H9 (cell line): Measurements from ENCODE around the gene GNAS. TPM values are rescaled to one million over a fixed set of nuclear protein-coding genes. Genes with fewer than 3 reads are reported as not detected.

Source experiments
- DNase-seq: peaks from one replicate; pipeline ENCODE4 v3.0.0-alpha.2; 2017
- H2AFZ ChIP-seq: one replicate; pipeline ENCODE4 v1.6.1; 2013; ENCODE audit warnings: mild to moderate bottlenecking, low read length, control low read depth, moderate library complexity
- H2AK5ac ChIP-seq: 2 replicates; pipeline ENCODE4 v1.6.1; 2013; ENCODE audit warnings: low read length, control low read depth, mixed read lengths; ENCODE audit not compliant: insufficient read length
- H2BK120ac ChIP-seq: one replicate; pipeline ENCODE4 v1.6.1; 2013; ENCODE audit warnings: low read depth, mild to moderate bottlenecking, low read length, control low read depth, inconsistent platforms; ENCODE audit not compliant: poor library complexity, severe bottlenecking
- H2BK12ac ChIP-seq: 2 replicates; pipeline ENCODE4 v1.6.1; 2013; ENCODE audit warnings: low read length, control low read depth, mixed read lengths, low read depth; ENCODE audit not compliant: insufficient read length
- H2BK15ac ChIP-seq: 2 replicates; pipeline ENCODE4 v1.6.1; 2013; ENCODE audit warnings: low read depth, low read length, control low read depth
- H2BK20ac ChIP-seq: one replicate; pipeline ENCODE4 v1.6.1; 2013; ENCODE audit warnings: low read depth, mild to moderate bottlenecking, low read length, control low read depth, inconsistent platforms; ENCODE audit not compliant: poor library complexity, severe bottlenecking
- H2BK5ac ChIP-seq: 2 replicates; pipeline ENCODE4 v1.6.1; 2013; ENCODE audit warnings: low read length, control low read depth, mixed read lengths; ENCODE audit not compliant: insufficient read length
- H3K14ac ChIP-seq: 2 replicates; pipeline ENCODE4 v1.6.1; 2013; ENCODE audit warnings: low read length, control low read depth; ENCODE audit not compliant: insufficient read depth
- H3K18ac ChIP-seq: 2 replicates; pipeline ENCODE4 v1.6.1; 2013; ENCODE audit warnings: low read depth, mild to moderate bottlenecking, mixed read lengths, low read length, control low read depth; ENCODE audit not compliant: insufficient read length
- H3K23ac ChIP-seq: 2 replicates; pipeline ENCODE4 v1.6.1; 2013; ENCODE audit warnings: low read length, control low read depth, mixed read lengths, low read depth; ENCODE audit not compliant: insufficient read length
- H3K23me2 ChIP-seq: 2 replicates; pipeline ENCODE4 v1.6.1; 2013; ENCODE audit warnings: low read depth, mild to moderate bottlenecking, mixed read lengths, low read length, control low read depth; ENCODE audit not compliant: insufficient read length, poor library complexity, severe bottlenecking
- H3K27ac ChIP-seq: 2 replicates; pipeline ENCODE4 v1.5.1; 2013; ENCODE audit warnings: low read length, control low read depth, mixed read lengths, low read depth; ENCODE audit not compliant: insufficient read length
- H3K27me3 ChIP-seq: 2 replicates; pipeline ENCODE4 v1.6.1; 2013; ENCODE audit warnings: low read length, control low read depth, inconsistent platforms; ENCODE audit not compliant: insufficient read depth
- H3K4ac ChIP-seq: 2 replicates; pipeline ENCODE4 v1.6.1; 2013; ENCODE audit warnings: low read depth, mild to moderate bottlenecking, control low read depth, inconsistent platforms, low read length, moderate library complexity
- H3K4me1 ChIP-seq: 2 replicates; pipeline ENCODE4 v1.6.1; 2013; ENCODE audit warnings: low read length, control low read depth, inconsistent platforms; ENCODE audit not compliant: insufficient read depth
- H3K4me2 ChIP-seq: 2 replicates; pipeline ENCODE4 v1.6.1; 2013; ENCODE audit warnings: low read length, control low read depth, mixed read lengths; ENCODE audit not compliant: insufficient read length, insufficient read depth
- H3K56ac ChIP-seq: 2 replicates; pipeline ENCODE4 v1.6.1; 2013; ENCODE audit warnings: low read depth, mild to moderate bottlenecking, mixed read lengths, low read length, control low read depth; ENCODE audit not compliant: insufficient read length
- H3K79me1 ChIP-seq: 2 replicates; pipeline ENCODE4 v1.6.1; 2013; ENCODE audit warnings: low read depth, mild to moderate bottlenecking, moderate library complexity, low read length, control low read depth, inconsistent platforms; ENCODE audit not compliant: insufficient read depth, poor library complexity, severe bottlenecking
- H3K79me2 ChIP-seq: 2 replicates; pipeline ENCODE4 v1.6.1; 2013; ENCODE audit warnings: low read length, control low read depth, inconsistent platforms; ENCODE audit not compliant: insufficient read depth
- H3K9ac ChIP-seq: 2 replicates; pipeline ENCODE4 v1.6.1; 2013; ENCODE audit warnings: low read length, control low read depth, mixed read lengths; ENCODE audit not compliant: insufficient read length; ENCODE audit errors: extremely low read depth
- H3K9me3 ChIP-seq: one replicate; pipeline ENCODE4 v1.6.1; 2013; ENCODE audit warnings: low read depth, low read length, inconsistent platforms; ENCODE audit not compliant: control insufficient read depth
- H3T11ph ChIP-seq: one replicate; pipeline ENCODE4 v1.6.1; 2013; ENCODE audit warnings: mild to moderate bottlenecking, low read length, control low read depth, inconsistent platforms
- H4K20me1 ChIP-seq: one replicate; pipeline ENCODE4 v1.6.1; 2013; ENCODE audit not compliant: control insufficient read depth, insufficient read length, insufficient read depth
- H4K5ac ChIP-seq: 2 replicates; pipeline ENCODE4 v1.6.1; 2013; ENCODE audit warnings: low read depth, mild to moderate bottlenecking, mixed read lengths, low read length, control low read depth; ENCODE audit not compliant: insufficient read length
- H4K8ac ChIP-seq: replicated peaks from 2 replicates; pipeline ENCODE4 v1.6.1; 2013; ENCODE audit warnings: low read length, control low read depth, mixed read lengths, low read depth; ENCODE audit not compliant: insufficient read length
- H4K91ac ChIP-seq: 2 replicates; pipeline ENCODE4 v1.6.1; 2013; ENCODE audit warnings: low read depth, mild to moderate bottlenecking, moderate library complexity, mixed read lengths, low read length, control low read depth; ENCODE audit not compliant: insufficient read length
- H3K27ac Mint-ChIP-seq, 3 experiments: 2 replicates in 2 of 3; 3 replicates in 1 of 3; pipeline ENCODE4 v1.8.0; 2020 to 2021; ENCODE audit warnings: mixed read lengths in 3 of 3, mild to moderate bottlenecking in 1 of 3, moderate library complexity in 1 of 3
- H3K27me3 Mint-ChIP-seq: 2 replicates; pipeline ENCODE4 v1.8.0; 2021; ENCODE audit warnings: low read depth, mild to moderate bottlenecking, moderate library complexity, mixed read lengths
- H3K36me3 Mint-ChIP-seq, 3 experiments: 2 replicates in 2 of 3; 3 replicates in 1 of 3; pipeline ENCODE4 v1.8.0; 2020 to 2021; ENCODE audit warnings: low read depth in 3 of 3, mixed read lengths in 3 of 3; ENCODE audit not compliant: insufficient read depth in 1 of 3
- H3K4me1 Mint-ChIP-seq, 2 experiments: 2 replicates each; pipeline ENCODE4 v1.8.0; 2020; ENCODE audit warnings: mixed read lengths in 2 of 2
- H3K4me3 Mint-ChIP-seq, 2 experiments: 2 replicates in 1 of 2; 3 replicates in 1 of 2; pipeline ENCODE4 v1.8.0; 2020 to 2021; ENCODE audit warnings: mild to moderate bottlenecking in 2 of 2, mixed read lengths in 2 of 2, moderate library complexity in 1 of 2
- H3K9me3 Mint-ChIP-seq, 2 experiments: 2 replicates in 1 of 2; 3 replicates in 1 of 2; pipeline ENCODE4 v1.8.0; 2020; ENCODE audit warnings: mild to moderate bottlenecking in 2 of 2, mixed read lengths in 2 of 2, moderate library complexity in 1 of 2
- CTCF ChIP-seq: fragments of 200-600 bp; sonication (generic); conservative IDR thresholded peaks from 3 replicates; pipeline ENCODE4 v1.8.0; 2021; ENCODE audit warnings: antibody characterized with exemption, mild to moderate bottlenecking
- WGBS: extraction: QIAGEN DNeasy Blood & Tissue Kit; methylation state at CpG from one replicate; pipeline ENCODE4 v1.1.7; 2013; ENCODE audit warnings: missing lambda C conversion rate, low lambda C conversion rate, mixed read lengths; ENCODE audit not compliant: insufficient read length; ENCODE audit errors: extremely low coverage; 5-methylcytosine and 5-hydroxymethylcytosine counted together
- total RNA-seq: library from RNA; stranded (reverse); gene quantifications from 2 replicates; pipeline ENCODE4 v1.2.1, GENCODE V29; 2021

Gene GNAS
- total RNA-seq, 1 experiment from 2014 or later: 920 TPM

- Mint-ChIP-seq H3K27me3 (peaks cover 16% of the 10 kb centered on the region), H3K4me1 (0 out of 4 replicates have a peak, but pooled peaks cover 0 to 3% of the 10 kb centered on the region in 2 experiments), H3K36me3 (no peaks in the 10 kb centered on the region; a peak in 2 of 7 replicates), H3K4me3 (no peak overlapping the region), H3K27ac (no peak overlapping the region), H3K9me3 (no peaks in the 10 kb centered on the region)
- no peak overlapping the region for H3K4ac ChIP-seq
- no peak overlapping the region for H2AFZ ChIP-seq
- no peak overlapping the region for H2BK20ac ChIP-seq
- H2BK120ac ChIP-seq: no peak overlapping the region
- no peak for TF ChIP-seq CTCF
- no peaks in the 10 kb centered on the region for H3K9me3 ChIP-seq
- H3K79me1 ChIP-seq: no peaks in the 10 kb centered on the region
- H3K79me2 ChIP-seq: no peaks in the 10 kb centered on the region
- no peaks in the 10 kb centered on the region for H3K27me3 ChIP-seq
- no peak overlapping the region for H4K91ac ChIP-seq
- H2AK5ac ChIP-seq: no peak overlapping the region
- H3T11ph ChIP-seq: no peak overlapping the region
- DNase-seq: no peak
- H3K9ac ChIP-seq: no peak overlapping the region
- WGBS: no CpG with 5 or more reads among the region's 6 CpGs
- no peaks in the 10 kb centered on the region for H3K4me1 ChIP-seq
- no peak overlapping the region for H3K4me2 ChIP-seq
- H3K18ac ChIP-seq: no peak overlapping the region
- no peaks in the 10 kb centered on the region for H4K20me1 ChIP-seq
- no peak overlapping the region for H2BK15ac ChIP-seq
- no peak overlapping the region for H4K5ac ChIP-seq
- H2BK5ac ChIP-seq: no peak overlapping the region
- H4K8ac ChIP-seq: no peak overlapping the region
- H2BK12ac ChIP-seq: no peak overlapping the region
- no peaks in the 10 kb centered on the region for H3K23me2 ChIP-seq
- no peak overlapping the region for H3K56ac ChIP-seq
- no peak overlapping the region for H3K27ac ChIP-seq
- H3K23ac ChIP-seq: no peak overlapping the region
- H3K14ac ChIP-seq: no peak overlapping the region
Measured at GRCh38 chr20:58921564-58921963, 69.0 kb downstream of the GNAS start.
